NCI-H128 (cell line): ENCODE data around the gene ZNFX1.
A peak's percentile ranks its signal among the peaks of the same experiment; 100 is the strongest.
"Not testable (repeated sequence)": the region's sequence is repeated elsewhere in the genome, so short reads cannot be mapped to it uniquely, and the experiment has no call there.

ENCODE experiments used
- DNase-seq: peaks from one replicate; lab custom pipeline; 2025; ENCODE audit not compliant: unreplicated experiment; lab: John Stamatoyannopoulos, UW

ZNFX1 gene

GRCh38 chr20:49278036-49278817 is at the start of gene ZNFX1:
ZNFX1 (minus strand) TSS chr20:49278057; CDS start chr20:49275839, 2,218 bp downstream.
- DNase-seq: peak; percentile 97

- no peak for DNase-seq
These were observed 48.2 kb upstream of the ZNFX1 start for GRCh38 chr20:49326026-49326425.

- no peak for DNase-seq
These were observed 46.4 kb upstream of the ZNFX1 start for GRCh38 chr20:49324306-49324705.

GRCh38 chr20:49323622-49324238 is 45.9 kb upstream of the ZNFX1 start:
- no peak for DNase-seq

DNA sequence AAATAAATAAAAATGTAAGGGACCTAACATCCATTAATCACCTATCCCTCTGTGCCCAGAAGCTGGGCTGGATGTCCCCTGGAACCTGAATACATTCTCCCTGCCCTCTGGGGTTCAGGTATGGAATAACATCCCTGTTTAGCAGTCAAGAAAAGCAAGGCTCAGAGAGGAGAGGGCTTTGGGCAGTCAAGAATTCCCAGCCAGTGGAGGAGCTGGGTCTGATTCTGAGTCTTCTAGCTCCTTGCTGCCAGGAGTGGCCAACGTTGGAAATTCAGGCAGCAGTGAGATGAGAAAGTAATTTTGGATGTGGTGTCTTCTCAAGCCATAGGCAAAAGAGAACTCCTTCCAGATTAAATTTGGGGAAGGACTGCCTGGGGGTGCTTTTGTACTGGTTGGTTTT is 42.6 kb upstream of the ZNFX1 start:
- DNase-seq: no peak

GRCh38 chr20:49319208-49319809 is 41.5 kb upstream of the ZNFX1 start:
- no peak for DNase-seq

GRCh38 chr20:49318430-49319207 is 40.8 kb upstream of the ZNFX1 start:
- DNase-seq: no peak

GRCh38 chr20:49318091-49318429 is 40.2 kb upstream of the ZNFX1 start:
- no peak for DNase-seq

DNA sequence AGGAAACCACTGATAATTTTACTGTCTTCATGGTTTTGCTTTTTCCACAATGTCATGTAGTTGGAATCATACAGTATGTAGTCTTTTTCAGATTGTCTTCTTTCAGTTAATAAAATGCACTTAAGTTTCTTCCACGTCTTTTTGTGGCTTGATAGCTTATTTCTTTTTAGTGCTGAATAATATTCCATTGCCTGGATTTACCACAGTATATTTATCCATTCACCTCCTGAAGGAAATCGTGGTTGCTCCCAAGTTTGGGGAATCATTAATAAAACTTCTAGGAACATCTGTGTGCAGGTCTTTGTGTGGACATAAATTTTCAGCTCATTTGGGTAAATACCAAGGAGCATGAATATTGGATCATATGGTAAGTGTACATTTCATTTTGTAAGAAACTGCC is 38.8 kb upstream of the ZNFX1 start:
- no peak for DNase-seq

- no peak for DNase-seq
These were observed 37.7 kb upstream of the ZNFX1 start for GRCh38 chr20:49315580-49315979.

- DNase-seq: not testable (repeated sequence)
These were observed 36.2 kb upstream of the ZNFX1 start for GRCh38 chr20:49314052-49314451.

GRCh38 chr20:49313283-49313682 is 35.4 kb upstream of the ZNFX1 start:
- no peak for DNase-seq

GRCh38 chr20:49312661-49313060 is 34.8 kb upstream of the ZNFX1 start:
- DNase-seq: no peak

DNA sequence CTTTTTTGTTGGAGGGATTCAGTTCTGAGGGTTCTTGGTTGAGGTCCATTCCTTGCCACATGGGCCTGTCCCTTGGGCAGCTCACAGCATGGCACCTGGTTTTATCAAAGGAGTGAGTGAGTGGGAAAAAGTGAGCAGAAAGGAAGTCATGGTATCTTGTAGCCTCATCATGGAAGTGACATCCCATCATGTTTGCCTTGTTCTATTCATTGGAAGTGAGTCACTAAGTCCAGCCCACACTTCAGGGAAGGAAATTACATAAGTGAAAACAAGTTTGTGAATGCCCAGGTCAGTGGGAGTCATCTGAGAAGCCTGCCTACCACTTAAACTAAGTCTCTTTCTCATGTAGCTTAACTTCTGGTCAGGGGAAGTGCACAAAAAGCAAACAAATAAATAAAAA is 32.8 kb upstream of the ZNFX1 start:
- no peak for DNase-seq

DNA sequence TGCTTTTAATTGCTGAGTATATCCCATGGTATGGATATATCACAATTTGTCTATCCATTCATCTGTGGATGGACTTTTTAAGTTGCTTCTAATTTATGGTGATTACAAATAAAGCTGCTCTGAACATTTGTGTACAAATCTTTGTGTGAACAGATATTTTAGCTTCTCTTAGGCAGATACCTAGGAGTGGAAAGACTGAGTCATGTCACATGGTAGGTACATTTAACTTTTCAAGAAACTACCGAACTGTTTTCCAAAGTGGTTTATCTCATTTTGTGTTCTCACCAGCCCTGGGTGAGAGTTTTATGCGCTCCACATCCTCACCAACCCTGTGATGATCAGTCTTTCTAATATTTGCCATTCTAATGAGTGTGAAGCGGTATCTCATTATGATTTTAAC is 31.0 kb upstream of the ZNFX1 start:
- DNase-seq: no peak

DNA sequence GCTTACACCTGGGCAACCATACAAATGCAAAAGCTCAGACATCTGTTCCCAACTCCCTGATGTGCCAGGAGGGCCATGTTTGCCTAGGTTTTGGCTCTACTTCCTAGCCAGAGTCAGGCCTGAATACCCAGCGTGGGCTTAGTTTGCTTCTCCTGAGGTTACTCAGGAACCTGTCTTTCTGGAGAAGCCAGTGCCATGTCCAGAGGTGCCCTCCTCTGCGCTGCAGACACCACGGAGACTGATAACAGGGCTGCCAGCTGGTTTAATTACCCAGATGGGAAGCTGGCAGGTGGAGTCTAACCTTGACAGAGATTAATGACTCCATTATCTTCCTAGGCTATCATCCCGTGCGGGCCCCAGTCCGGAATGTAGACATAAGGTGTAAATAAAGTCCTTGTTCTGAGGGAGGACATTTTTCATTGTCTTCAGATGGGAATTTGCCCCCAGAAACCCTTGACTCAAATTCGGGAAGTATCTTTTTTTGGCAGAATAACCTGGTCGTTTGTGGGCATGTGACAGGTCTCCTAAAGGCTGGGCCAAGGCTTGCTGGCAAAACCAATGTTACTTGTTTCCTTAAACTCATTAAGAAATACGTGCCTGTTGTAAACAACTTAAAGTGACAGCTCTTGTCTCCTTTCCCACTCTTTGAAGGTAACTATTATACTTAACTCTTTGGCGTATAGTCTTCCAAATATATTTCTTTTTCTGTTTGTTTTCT is 29.2 kb upstream of the ZNFX1 start:
- DNase-seq: no peak

GRCh38 chr20:49303065-49303552 is 25.3 kb upstream of the ZNFX1 start:
- no peak for DNase-seq

DNA sequence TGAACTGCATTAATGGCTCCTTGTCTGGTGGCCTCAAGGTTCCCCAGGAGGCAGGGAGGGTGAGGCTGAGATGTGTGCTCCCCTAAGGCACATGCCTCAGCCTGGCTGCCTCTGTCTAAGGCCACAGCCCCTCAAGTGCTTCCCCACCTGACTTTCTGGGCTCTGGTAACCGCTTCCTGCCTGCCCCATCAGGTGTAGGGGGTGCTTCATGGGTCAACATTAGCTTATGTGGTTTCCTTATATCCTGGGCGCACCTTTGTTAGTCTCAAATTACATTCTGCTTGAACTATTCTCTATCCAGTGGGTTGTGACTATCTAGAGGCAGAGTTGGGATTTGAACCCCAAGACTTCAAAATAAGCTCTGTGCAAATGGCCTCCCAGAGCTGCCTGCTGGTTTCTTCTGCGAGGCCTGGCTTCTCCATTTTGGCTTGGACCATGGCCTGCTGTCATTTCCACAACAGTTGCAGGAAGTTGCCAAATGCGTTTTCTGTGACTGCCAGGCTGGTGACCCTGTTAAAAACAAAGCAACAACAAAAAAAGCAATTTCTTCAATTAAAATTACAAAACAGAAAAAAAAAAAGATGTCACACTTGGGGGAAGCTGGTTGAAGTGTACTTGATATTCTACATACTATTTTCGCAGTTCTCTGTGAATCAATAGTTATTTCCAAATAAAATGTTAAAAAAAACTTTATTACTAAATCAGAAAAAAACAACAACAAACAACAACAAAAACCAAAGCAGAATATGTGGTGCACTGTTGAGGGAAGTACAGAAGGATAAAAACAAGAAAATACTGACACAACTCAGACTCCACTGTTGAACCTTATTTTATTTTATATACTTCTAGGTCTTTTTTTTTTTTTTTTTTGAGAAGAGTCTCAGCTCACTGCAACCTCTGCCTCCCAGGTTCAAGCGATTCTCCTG is 20.0 kb upstream of the ZNFX1 start:
- DNase-seq: no peak

- not testable (repeated sequence) for DNase-seq
These were observed 16.3 kb upstream of the ZNFX1 start for GRCh38 chr20:49294002-49294654.
